Stimulated activated CD4-positive, alpha-beta T cell treated with anti-CD3 and anti-CD28 coated beads, Interleukin-4, amount 100 ng/mL, for 48 hours (primary cell): ENCODE results near the gene APOM.

Source experiments
- DNase-seq, 2 donors: peaks; one replicate each; pipeline ENCODE4 v3.0.0-alpha.2; 2020; ENCODE audit warnings: low read depth in 2 of 2

Gene APOM

DNA sequence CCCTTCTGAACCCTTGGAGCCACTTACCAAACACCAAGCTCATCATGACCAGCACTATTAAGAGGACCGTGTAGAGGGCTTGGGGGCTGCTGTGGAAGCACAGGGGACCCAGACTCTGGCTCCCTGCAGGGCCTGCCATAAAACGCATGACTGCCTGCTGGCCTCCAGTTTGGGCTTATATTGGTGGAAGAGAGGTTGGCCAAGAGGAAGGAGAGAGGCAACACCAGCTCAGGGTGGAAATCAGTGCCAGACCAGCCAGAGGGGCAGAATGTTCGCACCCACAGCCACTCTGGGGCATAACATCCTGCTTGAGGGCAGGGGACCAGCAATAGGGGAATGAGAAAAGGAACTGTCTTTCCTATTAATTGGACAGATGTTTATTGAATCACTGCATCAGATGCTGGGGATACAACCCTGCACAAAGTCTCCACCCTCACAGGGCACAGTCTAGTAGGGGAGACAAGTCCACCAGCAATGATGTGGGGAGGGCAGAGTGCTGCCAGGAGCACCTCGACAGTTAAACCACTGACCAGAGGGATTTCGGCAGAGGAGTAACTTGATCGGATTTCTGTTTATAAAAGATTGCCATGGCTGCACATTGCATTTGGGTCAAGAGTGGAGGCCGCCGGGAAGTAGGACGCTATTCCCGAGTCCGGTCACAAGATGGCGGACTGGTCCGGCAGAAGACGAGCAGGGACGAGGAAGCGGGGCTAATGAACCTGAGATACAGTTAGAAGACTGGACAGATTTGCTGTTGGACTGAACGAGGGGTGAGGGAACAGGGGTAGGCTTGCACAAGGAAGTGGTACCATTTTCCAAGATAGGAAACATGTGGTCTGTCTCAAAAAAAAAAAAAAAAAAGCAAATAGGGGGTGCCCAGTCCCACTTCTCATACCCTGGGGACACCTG is 24.8 kb downstream of the APOM start, which contains the start of gene LY6G5C:
Gene LY6G5C, minus strand, starts transcription at position 842 of the 909 bp plus-strand sequence. Its CDS starts 694 bp downstream, at position 148.
- peak; percentile 48 to 59 for DNase-seq

- DNase-seq = peak in 1 of 2 donors; percentile 44
These were observed 25.5 kb downstream of the APOM start for GRCh38 chr6:31681135-31681671.

DNA sequence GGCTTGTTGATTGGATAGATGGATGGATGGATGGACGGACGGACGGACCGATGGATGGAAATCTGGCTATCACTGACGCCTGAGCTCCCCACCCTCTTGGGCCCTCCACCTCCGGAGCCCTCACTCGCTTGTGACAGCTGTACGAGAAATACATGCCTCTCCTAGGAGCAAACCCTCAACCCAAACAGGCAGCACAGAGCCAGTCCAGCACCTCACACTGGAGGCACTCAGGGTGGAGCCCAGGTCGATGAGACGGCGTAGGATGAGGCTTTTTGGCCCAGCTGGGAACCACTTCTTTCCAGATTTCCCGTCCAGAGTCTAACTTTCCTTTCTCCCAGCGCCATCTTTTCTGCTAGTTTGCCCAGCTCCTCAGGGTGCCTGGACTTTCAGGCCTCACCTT is 27.9 kb downstream of the APOM start:
- no peak for DNase-seq

DNA sequence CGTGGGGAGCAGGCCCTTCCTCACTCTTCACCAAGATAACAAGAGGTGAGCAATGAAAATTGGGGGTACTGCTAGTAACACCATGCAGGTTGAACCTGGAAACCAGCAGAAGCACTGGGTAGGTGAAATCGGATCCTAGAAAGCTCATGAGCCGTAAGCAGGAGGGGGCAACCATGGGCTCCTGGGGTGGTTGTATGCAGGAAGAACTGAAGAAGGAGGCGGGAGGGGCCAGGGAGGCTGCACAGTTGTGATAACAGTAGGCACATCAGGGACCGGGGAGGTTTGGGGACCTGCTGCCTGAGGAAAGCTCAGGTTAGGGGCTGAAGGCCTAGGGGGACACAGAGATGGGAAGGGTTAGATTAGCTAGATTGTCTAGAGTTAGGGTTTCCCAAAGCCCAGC is 30.8 kb downstream of the APOM start:
- no peak for DNase-seq

GRCh38 chr6:31687321-31687720 is 31.6 kb downstream of the APOM start:
- DNase-seq = no peak

- DNase-seq = no peak
These were observed 32.4 kb downstream of the APOM start for GRCh38 chr6:31687860-31688693.

GRCh38 chr6:31689249-31690110 is 33.8 kb downstream of the APOM start:
- DNase-seq = no peak

- DNase-seq = no peak
These were observed 34.8 kb downstream of the APOM start for GRCh38 chr6:31690231-31691077.

DNA sequence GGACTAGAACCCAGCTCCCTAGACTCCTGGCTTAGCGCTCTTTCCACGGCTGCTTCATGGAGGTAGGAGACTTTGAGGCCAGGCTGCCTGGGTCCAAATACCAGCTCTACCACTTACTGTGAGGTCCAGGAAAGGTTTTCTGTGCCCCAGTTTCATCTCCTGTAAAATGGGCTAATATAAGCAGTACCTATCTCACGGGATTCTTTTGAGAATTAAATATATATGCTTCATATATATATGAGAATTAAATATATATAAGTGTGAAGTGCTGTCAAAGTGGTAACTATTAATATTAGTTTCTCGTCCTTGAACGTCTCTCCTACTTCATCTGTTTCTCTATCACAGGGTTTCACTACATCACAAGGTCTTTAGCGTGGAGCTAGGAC is 35.4 kb downstream of the APOM start:
- no peak for DNase-seq

- DNase-seq = no peak
These were observed 35.9 kb downstream of the APOM start for GRCh38 chr6:31691564-31692108.

DNA sequence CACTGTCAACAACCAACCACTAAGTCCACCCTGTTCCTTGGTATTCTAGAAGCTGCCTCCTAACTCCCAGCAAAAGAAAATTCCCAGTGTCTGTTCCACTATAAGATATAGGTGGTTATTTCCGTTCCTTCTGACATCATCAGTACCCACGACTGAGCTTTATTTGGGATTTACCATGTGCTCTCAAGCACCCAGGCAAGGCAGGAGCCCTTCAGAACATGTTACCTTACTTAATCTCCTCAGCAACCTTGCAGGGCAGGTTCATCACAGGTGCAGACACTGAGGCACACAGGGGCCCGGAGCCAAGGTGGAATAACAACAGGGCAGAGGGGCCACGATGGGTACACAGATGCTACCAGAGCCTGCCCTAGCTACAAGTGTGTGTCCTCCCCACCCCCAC is 36.7 kb downstream of the APOM start:
- no peak for DNase-seq

DNA sequence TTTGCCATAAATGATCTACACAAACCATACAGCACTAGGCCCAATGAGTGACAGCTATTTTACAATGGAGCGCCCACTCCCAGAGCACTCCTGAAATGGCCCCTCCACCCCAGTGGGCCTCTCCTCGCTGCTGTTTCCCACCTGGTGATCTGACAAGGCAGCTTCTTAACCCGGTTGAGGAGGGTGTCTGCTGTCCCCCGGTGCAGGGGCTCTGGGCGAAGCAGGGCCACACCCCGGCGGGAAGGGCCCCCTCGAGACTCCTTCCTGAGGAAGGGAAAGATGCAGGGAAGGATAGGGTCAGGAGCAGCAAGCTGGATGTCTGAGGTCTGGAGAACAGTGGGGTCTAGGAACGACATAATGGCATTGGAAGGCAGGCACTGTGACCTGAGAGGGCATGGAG is 37.2 kb downstream of the APOM start:
- DNase-seq = no peak

DNA sequence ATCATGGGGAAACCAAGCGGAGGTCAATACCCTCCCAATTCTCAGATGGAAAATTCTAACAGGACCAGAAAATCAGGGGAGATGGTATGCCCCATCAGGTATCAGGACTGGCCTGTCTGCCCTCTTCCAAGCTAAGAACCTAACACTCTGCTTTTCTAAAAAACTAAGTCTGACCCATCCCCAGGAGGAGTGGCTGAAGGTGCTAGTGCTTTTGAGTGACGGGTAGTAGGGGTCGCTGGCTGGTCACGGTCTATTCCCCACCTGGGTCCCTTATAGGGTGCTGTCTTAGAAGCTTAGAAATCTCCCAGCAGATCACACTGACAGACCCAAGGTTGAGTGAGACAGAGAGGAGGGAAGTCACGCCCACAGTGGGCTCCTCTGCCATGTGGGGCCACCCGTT is 37.8 kb downstream of the APOM start:
- DNase-seq = no peak

DNA sequence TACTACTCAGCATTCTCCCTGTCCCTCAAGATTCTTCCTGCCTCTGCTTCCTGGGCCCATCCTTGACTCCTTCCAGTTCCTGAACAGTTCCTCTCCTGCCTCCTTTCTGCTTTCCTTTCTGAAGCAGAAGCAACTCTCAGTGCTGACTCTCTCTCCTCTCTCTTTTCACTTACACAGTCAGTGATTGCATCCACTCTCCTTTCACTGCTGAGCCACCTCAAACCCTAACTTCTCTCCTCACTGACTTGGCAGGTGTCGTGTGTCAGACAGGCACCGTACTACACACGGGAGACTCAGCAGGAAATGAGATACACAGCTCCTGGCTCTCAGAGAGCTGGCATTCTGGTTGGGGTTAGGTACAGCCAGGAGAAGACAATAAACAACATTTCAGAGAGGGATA is 41.9 kb downstream of the APOM start:
- no peak for DNase-seq

DNA sequence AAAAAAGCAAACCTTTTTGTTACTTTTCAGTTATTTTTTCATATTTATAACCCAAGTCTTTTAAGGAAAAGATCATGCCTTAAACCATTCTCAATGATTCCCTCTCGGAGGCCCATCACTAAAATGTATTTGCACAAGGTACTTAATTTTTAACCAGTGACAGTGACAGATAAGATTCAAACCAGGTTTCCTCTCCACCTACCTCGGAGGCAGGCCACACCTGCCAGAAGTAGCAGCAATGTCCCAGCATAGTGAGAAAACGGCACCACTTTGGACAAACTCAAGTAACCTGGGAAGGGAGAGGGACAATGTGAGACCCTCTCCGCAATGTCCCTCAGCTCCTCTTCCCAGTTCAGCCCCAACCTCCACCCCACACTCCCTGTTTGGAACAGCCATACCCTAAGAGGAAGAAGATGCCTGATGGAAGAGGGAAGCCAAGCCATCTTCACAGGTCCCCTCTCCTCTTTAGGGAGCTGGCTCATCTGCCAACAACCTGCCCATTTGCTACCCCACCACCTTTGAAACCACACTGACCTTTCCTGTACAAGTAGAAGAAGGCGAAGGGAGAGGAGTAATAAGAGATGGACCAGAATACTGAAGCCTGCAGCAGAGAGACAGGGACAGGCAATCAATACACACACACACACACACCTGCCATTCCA is 45.2 kb downstream of the APOM start:
- no peak for DNase-seq

GRCh38 chr6:31701666-31702404 is 46.1 kb downstream of the APOM start:
- DNase-seq = no peak

- DNase-seq = peak in 1 of 2 donors; percentile 31
These were observed 46.7 kb downstream of the APOM start for GRCh38 chr6:31702405-31702818.

DNA sequence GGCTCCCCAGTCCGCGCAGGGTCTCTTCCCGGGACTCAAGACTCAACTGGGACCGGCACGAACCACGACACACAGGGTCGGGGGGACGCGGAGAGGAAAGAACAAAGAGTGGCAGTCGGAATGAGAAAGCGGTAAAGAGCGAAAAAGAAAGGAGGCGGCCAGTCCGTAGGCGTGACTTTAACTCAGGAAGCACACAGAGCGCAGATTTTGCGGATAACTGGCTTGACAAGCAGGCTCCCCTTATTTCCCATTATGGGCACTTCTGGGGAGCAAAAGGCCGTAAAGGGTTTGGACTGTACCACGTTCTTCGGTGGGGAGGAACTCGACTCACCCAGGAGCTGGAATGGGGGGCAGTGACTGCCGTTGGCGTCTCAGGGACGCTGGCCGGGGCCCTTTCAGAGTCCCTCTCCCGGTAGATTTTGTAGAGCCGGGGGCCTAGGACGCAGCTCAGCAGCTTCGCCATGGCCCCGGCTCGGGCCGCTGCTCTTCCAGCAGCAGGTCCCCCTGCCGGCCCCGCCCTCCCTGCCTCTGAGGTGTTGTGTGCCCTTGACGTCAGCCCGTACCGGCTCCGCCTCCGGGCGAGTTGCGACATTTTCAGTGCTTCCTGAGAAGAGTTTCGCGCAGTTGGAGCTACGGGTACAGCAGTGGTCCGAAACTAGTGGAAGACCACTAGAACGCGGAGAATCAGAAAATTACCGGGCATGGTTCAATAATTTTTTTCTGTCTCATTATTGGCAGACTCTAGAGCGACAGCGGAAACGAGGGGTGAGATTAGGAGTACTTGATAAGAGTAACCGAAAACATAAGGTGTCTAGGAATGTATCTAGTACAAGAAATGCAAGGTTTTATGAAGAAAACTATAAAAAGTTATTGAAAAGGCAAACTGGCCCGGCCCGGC is 47.4 kb downstream of the APOM start, which contains the start of gene ABHD16A:
Gene ABHD16A, minus strand, starts transcription at position 506 of the 898 bp plus-strand sequence. Its CDS starts 43 bp downstream, at position 463.
- peak; percentile 94 to 96 for DNase-seq
